ENCODE measurements around the gene DPH6. TPM values are rescaled to one million over a fixed set of nuclear protein-coding genes. Genes with fewer than 3 reads are reported as not detected.
A peak's percentile ranks its signal among the peaks of the same experiment; 100 is the strongest.
"Not testable (repeated sequence)": the region's sequence is repeated elsewhere in the genome, so short reads cannot be mapped to it uniquely, and the experiment has no call there.

Gene DPH6, protein sequence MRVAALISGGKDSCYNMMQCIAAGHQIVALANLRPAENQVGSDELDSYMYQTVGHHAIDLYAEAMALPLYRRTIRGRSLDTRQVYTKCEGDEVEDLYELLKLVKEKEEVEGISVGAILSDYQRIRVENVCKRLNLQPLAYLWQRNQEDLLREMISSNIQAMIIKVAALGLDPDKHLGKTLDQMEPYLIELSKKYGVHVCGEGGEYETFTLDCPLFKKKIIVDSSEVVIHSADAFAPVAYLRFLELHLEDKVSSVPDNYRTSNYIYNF
- 18.4 and 18.6 TPM in 2 replicates for total RNA-seq

DNA sequence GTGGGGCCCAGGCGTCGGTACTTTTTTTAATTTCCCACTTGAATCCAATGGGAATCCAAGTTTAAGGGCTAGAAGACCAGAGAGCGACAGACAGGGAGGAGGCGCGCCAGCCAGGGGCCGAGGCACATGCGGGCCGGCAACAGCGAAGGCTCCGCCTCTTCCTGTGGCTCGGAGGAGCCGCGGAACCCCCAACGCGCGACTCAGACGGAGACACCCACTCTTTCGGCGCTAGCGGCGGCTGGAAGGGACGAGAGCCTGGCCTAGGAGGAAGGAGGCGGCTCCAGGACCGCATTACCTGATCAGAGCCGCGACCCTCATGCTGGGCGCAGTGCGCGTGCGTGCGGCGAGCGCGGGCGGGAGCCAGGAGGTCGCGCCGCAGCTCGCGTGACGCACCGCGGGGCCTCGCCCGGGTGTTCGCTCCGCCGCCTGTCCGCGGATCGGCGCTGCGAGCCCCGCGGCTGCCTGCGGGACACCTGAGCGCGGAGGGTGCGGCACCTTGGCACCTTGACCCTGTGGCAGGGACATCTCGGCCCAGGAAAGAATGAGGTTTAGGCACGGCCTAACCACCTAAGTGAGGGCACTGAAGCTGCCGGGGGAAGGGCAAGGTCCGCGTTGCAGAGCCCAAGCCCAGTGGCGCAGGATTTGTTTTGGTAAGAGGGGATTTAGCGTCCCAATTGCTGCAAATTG is at the start of gene DPH6:
Gene DPH6 (minus strand): TSS at position 342 of the 687 bp plus-strand sequence. CDS start 24 bp downstream, at position 318.
- Histone ChIP-seq H3K36me3 (ENCODE audit: control insufficient read depth, insufficient read depth, low read length) (no peaks in the 10 kb centered on the region), H3K4me3 (ENCODE audit: low read depth, low read length) (peak within 1 kb of the TSS; percentile 86), H3K27me3 (ENCODE audit: control insufficient read depth, insufficient read depth, low read length) (no peaks in the 10 kb centered on the region)
- FAIRE-seq (no peak), DNase-seq (ENCODE audit: low read depth) (peak; percentile 65)
- TF ChIP-seq, protein P1, sequence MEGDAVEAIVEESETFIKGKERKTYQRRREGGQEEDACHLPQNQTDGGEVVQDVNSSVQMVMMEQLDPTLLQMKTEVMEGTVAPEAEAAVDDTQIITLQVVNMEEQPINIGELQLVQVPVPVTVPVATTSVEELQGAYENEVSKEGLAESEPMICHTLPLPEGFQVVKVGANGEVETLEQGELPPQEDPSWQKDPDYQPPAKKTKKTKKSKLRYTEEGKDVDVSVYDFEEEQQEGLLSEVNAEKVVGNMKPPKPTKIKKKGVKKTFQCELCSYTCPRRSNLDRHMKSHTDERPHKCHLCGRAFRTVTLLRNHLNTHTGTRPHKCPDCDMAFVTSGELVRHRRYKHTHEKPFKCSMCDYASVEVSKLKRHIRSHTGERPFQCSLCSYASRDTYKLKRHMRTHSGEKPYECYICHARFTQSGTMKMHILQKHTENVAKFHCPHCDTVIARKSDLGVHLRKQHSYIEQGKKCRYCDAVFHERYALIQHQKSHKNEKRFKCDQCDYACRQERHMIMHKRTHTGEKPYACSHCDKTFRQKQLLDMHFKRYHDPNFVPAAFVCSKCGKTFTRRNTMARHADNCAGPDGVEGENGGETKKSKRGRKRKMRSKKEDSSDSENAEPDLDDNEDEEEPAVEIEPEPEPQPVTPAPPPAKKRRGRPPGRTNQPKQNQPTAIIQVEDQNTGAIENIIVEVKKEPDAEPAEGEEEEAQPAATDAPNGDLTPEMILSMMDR (IDR thresholded peaks at IDR 0.05; ENCODE audit: insufficient read depth, low read length, severe bottlenecking): no peak

DNA sequence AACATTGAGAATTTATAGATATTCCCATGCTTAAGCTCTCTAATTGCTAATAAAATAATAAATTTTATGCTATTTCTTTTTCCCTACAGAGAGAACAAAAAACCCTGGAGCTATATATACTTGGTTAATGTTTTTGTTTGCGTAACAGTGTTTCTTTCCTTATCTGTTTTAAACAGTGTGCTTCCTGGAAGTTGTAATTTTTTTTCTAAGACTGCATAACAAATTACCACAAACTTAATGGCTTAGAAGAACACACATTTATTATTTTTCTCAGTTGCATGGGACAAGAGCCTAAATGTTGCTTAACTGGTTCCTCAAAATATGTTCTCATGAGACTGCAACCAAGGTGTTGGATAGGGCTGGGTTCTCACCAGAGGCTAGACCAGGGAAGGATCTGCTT is 49.7 kb upstream of the DPH6 start:
- FAIRE-seq (no peak), DNase-seq (ENCODE audit: low read depth) (no peak)
- no peaks in the 10 kb centered on the region for H3K36me3 ChIP-seq (ENCODE audit: control insufficient read depth, insufficient read depth, low read length)
- H3K4me3 ChIP-seq (ENCODE audit: low read depth, low read length): no peak overlapping the region
- TF ChIP-seq, protein P1 (IDR thresholded peaks at IDR 0.05; ENCODE audit: insufficient read depth, low read length, severe bottlenecking): no peak
- H3K27me3 ChIP-seq (ENCODE audit: control insufficient read depth, insufficient read depth, low read length): no peaks in the 10 kb centered on the region

DNA sequence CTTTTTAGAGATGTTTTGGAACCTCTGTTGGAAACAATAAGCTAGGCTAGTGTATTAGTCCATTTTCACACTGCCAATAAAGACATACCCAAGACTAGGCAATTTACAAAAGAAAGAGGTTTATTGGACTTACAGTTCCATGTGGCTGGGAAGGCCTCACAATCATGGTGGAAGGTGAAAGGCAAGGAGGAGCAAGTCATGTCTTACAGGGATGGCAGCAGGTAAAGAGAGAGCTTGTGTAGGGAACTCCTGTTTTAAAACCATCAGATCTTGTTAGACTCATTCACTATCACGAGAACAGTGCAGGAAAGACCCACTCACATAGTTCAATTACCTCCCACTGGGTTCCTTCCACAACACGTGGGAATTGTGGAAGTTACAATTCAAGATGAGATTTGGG is 46.0 kb upstream of the DPH6 start:
- not testable (repeated sequence) for FAIRE-seq; DNase-seq (ENCODE audit: low read depth); H3K27me3 ChIP-seq (ENCODE audit: control insufficient read depth, insufficient read depth, low read length); H3K36me3 ChIP-seq (ENCODE audit: control insufficient read depth, insufficient read depth, low read length); H3K4me3 ChIP-seq (ENCODE audit: low read depth, low read length)

DNA sequence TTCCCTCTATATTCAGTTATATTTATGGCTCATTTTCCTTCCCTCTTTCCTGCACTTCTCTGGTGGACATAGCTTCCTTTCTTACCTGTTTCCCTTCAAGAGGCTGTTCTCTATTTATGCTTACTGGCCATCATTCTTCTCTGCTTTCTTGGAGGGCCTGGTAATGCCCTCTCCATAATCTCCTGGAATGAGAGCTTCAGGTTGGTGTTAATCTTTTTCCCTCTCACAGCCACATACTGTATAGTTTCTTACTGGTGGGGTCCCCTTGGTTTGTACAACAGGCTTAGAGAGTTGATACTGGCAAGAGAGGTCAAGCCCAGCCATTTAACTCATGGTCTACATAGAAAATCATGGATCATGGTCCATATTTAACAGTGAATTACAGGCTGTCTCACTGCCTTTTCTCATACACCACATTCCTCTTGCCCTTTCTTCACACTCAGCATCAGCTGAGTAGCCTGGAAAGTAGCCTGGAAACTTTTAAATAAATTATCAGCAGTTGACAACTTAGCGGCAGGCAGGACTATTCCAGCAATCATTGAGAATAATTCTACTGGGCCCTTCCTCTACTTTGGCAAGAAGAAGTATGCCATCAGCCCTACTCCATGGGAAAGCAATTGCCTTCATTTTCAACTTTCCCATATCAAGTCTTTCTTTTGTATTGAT is 38.0 kb upstream of the DPH6 start:
- no peak overlapping the region for H3K4me3 ChIP-seq (ENCODE audit: low read depth, low read length)
- TF ChIP-seq, protein P1 (IDR thresholded peaks at IDR 0.05; ENCODE audit: insufficient read depth, low read length, severe bottlenecking): no peak
- no peaks in the 10 kb centered on the region for H3K27me3 ChIP-seq (ENCODE audit: control insufficient read depth, insufficient read depth, low read length)
- FAIRE-seq (no peak), DNase-seq (ENCODE audit: low read depth) (no peak)
- no peaks in the 10 kb centered on the region for H3K36me3 ChIP-seq (ENCODE audit: control insufficient read depth, insufficient read depth, low read length)

DNA sequence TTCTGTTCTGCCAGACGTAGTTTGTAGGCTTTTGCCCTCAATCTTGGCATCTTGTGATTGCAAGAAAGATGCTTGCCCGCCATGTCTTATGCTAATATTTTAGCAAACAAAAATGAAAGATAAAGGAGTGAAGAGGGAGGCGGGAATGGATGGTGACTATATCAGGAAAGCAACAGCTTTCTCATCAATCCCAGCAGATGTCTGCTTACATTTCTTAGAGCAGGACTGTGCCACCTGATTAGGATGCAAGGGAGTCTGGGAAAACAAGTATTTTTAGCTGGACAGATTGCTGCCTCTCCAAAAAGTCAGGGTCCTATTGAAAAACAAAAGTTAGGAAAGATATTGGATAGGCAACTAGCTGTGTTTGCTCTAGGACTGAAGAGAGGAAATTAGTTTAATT is 34.6 kb upstream of the DPH6 start:
- Histone ChIP-seq H3K27me3 (ENCODE audit: control insufficient read depth, insufficient read depth, low read length) (no peaks in the 10 kb centered on the region), H3K4me3 (ENCODE audit: low read depth, low read length) (no peak overlapping the region), H3K36me3 (ENCODE audit: control insufficient read depth, insufficient read depth, low read length) (no peaks in the 10 kb centered on the region)
- TF ChIP-seq, protein P1 (IDR thresholded peaks at IDR 0.05; ENCODE audit: insufficient read depth, low read length, severe bottlenecking): no peak
- FAIRE-seq: no peak
- no peak for DNase-seq (ENCODE audit: low read depth)

DNA sequence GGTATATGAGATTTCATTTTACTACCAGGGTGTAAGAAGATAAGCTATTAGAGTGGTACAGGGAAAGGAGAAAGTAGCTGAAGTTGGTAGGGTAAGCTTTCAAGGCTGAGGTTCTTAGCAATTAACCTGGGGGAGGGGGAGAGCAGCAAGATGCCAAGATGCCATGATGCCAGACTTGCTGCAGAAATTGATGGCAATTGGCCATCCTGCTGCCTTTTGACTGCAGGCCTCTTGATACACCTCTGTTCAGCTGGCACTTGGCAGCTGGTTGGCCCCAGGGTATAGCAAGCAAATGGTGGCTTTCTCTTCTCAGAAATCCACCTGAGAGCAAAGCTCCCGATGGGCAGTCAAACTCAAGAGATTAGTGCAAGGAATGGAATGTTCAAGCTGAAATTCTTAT is 21.4 kb upstream of the DPH6 start:
- Histone ChIP-seq H3K27me3 (ENCODE audit: control insufficient read depth, insufficient read depth, low read length) (no peaks in the 10 kb centered on the region), H3K36me3 (ENCODE audit: control insufficient read depth, insufficient read depth, low read length) (no peaks in the 10 kb centered on the region), H3K4me3 (ENCODE audit: low read depth, low read length) (no peak overlapping the region)
- TF ChIP-seq, protein P1 (IDR thresholded peaks at IDR 0.05; ENCODE audit: insufficient read depth, low read length, severe bottlenecking): no peak
- FAIRE-seq (no peak), DNase-seq (ENCODE audit: low read depth) (no peak)
